ENCODE results near the gene PPP1R3F. TPM values are rescaled to one million over a fixed set of nuclear protein-coding genes. Genes with fewer than 3 reads are reported as not detected.

The PPP1R3F gene
- total and polyA plus RNA-seq, 4 donors: 0.78 to 1.7 (median 1.4) TPM

- TF ChIP-seq GABPA (IDR thresholded peaks at IDR 0.05 in 1 of 2, conservative IDR thresholded peaks at IDR 0.05 in 1 of 2) (no peak), HNF4G (IDR thresholded peaks at IDR 0.05) (no peak), TAF1 (conservative IDR thresholded peaks at IDR 0.05) (no peak)
Observed at GRCh38 chrX:49257074-49257790, 12.4 kb upstream of the PPP1R3F start (continued).

- 76% methylated on average over 20 of the region's 20 CpGs for WGBS
- Histone ChIP-seq H3K9me3 (ENCODE audit: control insufficient read depth in 4 of 4, low read length in 3 of 4) (no peaks in the 10 kb centered on the region), H3K36me3 (ENCODE audit: control insufficient read depth in 4 of 4, insufficient read depth in 3 of 4, low read depth in 1 of 4, low read length in 3 of 4) (no peaks in the 10 kb centered on the region), H3K4me3 (ENCODE audit: low read depth in 1 of 3, low read length in 3 of 3) (no peak overlapping the region), H3K9ac (ENCODE audit: low read depth in 1 of 2, low read length in 2 of 2) (no peak overlapping the region), H3K27ac (ENCODE audit: low read depth in 1 of 2, low read length in 2 of 2) (no peak overlapping the region), H3K4me1 (ENCODE audit: control insufficient read depth in 4 of 4, insufficient read depth in 4 of 4, low read length in 3 of 4) (peaks cover 3 to 16% (median 5%) of the 10 kb centered on the region in 4 donors), H3K27me3 (ENCODE audit: control insufficient read depth in 4 of 4, insufficient read depth in 4 of 4, low read length in 3 of 4) (no peaks in the 10 kb centered on the region)
- TF ChIP-seq SP1 (IDR thresholded peaks at IDR 0.05): no peak
- TF ChIP-seq CTCF (IDR thresholded peaks at IDR 0.05; ENCODE audit: low read depth, low read length, missing input control): no peak
- no peak for TF ChIP-seq NR2F2 (IDR thresholded peaks at IDR 0.05)
- TF ChIP-seq JUND (IDR thresholded peaks at IDR 0.05): no peak
- TF ChIP-seq EGR1 (IDR thresholded peaks at IDR 0.05; ENCODE audit: low read depth in 2 of 2): no peak
- TF ChIP-seq GABPA (IDR thresholded peaks at IDR 0.05 in 1 of 2, conservative IDR thresholded peaks at IDR 0.05 in 1 of 2): no peak
- no peak for TF ChIP-seq MAX (IDR thresholded peaks at IDR 0.05)
- TF ChIP-seq ZBTB33 (IDR thresholded peaks at IDR 0.05): no peak
- no peak for TF ChIP-seq REST (IDR thresholded peaks at IDR 0.05)
- no peak for TF ChIP-seq RXRA (IDR thresholded peaks at IDR 0.05)
- no peak for TF ChIP-seq YY1 (IDR thresholded peaks at IDR 0.05)
- TF ChIP-seq TAF1 (conservative IDR thresholded peaks at IDR 0.05): no peak
- no peak for TF ChIP-seq RAD21 (IDR thresholded peaks at IDR 0.05)
- TF ChIP-seq FOXA1 (IDR thresholded peaks at IDR 0.05): no peak
- no peak for DNase-seq (ENCODE audit: low spot score)
Observed at GRCh38 chrX:49257846-49258748, 11.5 kb upstream of the PPP1R3F start.

All from liver (tissue), 9 donors.